ENCODE results near the gene DNM1.

DNA sequence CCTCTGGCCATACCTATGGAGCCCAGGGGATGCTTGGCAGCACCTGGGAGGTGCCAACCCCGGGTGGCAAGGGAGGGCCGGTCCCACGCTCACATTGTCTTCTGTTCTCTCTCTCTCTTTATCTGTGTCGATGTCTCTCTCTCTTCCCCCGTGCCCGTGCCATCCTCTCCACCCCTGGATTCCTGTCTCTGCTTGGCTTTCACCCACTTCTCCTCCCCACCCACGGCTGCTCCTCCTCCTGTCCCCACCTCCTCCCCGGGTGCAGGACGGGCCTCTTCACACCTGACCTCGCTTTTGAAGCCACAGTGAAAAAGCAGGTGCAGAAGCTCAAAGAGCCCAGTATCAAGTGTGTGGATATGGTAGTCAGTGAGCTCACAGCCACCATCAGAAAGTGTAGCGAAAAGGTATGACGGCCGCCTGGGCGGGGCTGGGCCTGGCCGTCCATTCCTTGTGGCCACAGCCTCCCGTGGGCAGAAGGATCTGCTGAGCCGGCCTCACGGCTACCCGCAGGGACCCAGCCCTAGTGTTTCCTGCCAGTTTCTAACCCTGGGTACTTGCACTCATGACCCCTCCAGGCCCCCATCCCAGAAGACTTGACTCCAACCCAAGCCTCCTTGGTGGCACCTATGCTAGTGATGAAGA, 22.7 kb downstream of the DNM1 start:
- TF ChIP-seq, protein P1, sequence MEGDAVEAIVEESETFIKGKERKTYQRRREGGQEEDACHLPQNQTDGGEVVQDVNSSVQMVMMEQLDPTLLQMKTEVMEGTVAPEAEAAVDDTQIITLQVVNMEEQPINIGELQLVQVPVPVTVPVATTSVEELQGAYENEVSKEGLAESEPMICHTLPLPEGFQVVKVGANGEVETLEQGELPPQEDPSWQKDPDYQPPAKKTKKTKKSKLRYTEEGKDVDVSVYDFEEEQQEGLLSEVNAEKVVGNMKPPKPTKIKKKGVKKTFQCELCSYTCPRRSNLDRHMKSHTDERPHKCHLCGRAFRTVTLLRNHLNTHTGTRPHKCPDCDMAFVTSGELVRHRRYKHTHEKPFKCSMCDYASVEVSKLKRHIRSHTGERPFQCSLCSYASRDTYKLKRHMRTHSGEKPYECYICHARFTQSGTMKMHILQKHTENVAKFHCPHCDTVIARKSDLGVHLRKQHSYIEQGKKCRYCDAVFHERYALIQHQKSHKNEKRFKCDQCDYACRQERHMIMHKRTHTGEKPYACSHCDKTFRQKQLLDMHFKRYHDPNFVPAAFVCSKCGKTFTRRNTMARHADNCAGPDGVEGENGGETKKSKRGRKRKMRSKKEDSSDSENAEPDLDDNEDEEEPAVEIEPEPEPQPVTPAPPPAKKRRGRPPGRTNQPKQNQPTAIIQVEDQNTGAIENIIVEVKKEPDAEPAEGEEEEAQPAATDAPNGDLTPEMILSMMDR (IDR thresholded peaks at IDR 0.05; ENCODE audit: low read length): no peak
- TF ChIP-seq EZH2 (IDR thresholded peaks at IDR 0.05; ENCODE audit: borderline replicate concordance, low read length): no peak

Data from OCI-LY1 (cell line).